SW 1271 (cell line): Measurements from ENCODE around the gene ATOH8.
A peak's percentile ranks its signal among the peaks of the same experiment; 100 is the strongest.

Experiments used
- DNase-seq, 2 experiments: peaks; one replicate each; lab custom pipeline; 2025; lab: John Stamatoyannopoulos, UW

The ATOH8 gene

DNA sequence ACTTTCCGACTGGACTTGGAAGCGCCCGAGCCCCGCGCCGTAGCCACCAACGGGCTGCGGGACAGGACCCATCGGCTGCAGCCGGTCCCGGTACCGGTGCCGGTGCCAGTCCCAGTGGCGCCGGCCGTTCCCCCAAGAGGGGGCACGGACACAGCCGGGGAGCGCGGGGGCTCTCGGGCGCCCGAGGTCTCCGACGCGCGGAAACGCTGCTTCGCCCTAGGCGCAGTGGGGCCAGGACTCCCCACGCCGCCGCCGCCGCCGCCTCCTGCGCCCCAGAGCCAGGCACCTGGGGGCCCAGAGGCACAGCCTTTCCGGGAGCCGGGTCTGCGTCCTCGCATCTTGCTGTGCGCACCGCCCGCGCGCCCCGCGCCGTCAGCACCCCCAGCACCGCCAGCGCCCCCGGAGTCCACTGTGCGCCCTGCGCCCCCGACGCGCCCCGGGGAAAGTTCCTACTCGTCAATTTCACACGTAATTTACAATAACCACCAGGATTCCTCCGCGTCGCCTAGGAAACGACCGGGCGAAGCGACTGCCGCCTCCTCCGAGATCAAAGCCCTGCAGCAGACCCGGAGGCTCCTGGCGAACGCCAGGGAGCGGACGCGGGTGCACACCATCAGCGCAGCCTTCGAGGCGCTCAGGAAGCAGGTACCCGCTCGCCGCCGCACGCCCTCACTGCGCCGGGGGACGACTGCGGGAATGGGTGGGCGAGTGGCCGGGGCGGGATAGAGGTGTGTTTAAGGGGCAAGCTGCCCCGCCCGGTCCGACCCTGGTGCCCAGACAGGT, 713 bp downstream of the ATOH8 start:
- DNase-seq: peak in 1 of 2 experiments; percentile 38

- no peak for DNase-seq
Observed at GRCh38 chr2:85755122-85756027, 1.6 kb downstream of the ATOH8 start.

DNA sequence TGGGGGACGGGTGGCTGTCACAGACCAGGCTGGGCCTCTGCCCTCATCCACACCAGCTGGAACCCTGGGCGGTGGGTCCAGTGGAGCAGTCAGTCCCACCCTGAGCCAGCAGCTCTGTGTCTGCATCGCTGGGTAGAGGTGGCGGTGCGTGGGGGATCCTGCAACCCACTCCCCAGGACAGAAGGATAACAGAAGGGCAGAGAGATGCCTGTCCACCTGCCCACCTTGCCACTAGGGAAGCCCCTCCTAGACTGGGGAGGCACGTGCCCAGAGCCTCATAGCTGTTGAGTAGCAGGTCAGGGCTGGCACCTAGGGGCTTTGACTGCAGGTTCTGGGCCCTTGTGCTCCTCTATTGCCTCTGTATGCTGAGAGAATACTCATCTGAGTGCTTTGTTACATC, 2.4 kb downstream of the ATOH8 start:
- DNase-seq: no peak

DNA sequence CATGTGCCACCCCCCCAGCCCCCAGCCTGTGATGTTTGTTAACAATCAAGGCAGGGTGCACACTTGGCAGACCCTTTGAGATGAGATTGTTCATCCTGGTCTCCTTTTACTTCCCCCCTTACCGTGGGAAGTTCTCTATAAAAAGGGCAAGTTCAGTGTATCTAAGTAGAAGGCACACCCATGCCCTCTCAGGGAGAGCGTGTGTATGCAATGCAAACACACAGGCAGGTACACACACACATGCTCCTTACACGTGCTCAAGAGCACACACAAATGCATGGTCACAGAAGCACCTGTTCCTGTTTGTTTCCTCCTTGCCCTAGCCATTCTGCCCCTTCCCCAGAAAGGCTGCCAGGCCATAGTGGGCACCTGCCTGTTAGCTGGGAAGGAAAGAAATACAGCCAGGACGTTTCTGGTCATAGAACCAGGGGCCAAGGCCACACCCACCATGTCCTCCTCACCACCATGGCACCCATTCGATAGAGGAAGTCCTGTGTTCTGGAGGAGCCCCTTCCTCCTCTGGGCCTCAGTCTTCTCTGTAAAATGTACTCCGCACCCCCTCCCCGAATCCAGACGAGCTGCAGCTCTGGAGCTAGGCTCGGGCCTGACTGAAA, 3.1 kb downstream of the ATOH8 start:
- no peak for DNase-seq

DNA sequence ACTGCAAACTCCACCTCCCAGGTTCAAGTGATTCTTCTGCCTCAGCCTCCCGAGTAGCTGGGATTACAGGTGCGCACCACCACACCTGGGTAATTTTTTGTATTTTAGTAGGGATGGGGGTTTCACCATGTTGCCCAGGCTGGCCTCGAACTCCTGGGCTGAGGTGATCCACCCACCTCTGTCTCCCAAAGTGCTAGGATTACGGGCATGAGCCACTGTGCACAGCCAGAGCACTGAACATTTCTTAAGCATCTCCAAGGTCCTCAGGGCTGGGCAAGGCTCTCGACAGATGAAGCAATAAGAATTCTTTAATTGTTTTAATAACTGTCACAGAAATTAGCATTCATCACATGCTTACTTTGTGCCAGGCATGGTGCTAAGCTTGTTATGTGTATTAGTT, 4.1 kb downstream of the ATOH8 start:
- DNase-seq: no peak

GRCh38 chr2:85758361-85759256, 4.8 kb downstream of the ATOH8 start:
- no peak for DNase-seq

DNA sequence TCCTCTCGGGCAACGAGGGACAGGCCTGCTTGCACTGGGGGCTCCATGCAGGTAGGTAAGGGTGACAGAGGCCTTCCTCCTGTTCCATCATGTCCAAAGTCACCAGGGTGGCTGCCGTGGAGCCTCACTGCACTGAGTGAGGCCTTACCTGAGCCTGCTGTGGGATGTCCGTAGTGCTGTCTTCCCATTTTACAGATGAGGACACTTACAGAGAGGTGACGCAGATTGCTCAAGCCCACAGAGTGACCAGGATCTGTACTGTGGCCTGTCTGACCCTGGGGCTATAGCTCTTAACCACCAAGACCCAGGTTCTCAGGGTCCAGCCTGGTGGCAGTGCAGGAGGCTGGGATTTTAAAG, 5.4 kb downstream of the ATOH8 start:
- DNase-seq: no peak

- no peak for DNase-seq
Observed at GRCh38 chr2:85760371-85760770, 6.6 kb downstream of the ATOH8 start.

- DNase-seq: no peak
Observed at GRCh38 chr2:85760872-85761271, 7.1 kb downstream of the ATOH8 start.

- DNase-seq: no peak
Observed at GRCh38 chr2:85761512-85761944, 7.7 kb downstream of the ATOH8 start.

DNA sequence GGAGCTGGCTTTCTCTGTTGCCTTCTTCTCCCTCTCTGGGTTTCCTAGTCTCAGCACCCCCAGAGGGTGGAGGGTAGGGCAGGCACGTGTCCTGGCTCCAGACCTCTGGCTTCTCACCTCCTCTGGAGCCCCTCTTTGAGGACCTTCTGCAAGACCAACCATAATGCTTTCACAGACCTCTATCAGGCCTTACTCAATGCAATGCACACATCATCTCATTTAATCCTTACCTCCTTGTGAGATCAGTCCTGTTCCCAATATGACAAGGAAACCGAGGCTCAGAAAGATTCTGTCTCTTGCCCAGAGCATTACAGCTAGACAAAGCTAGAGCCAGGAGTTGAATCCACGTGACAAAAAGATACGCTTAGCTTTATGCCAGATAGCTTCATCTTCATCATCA, 8.2 kb downstream of the ATOH8 start:
- no peak for DNase-seq

- DNase-seq: no peak
Observed at GRCh38 chr2:85763132-85763531, 9.3 kb downstream of the ATOH8 start.

- no peak for DNase-seq
Observed at GRCh38 chr2:85763831-85764230, 10.0 kb downstream of the ATOH8 start.

- DNase-seq: no peak
Observed at GRCh38 chr2:85765081-85765731, 11.4 kb downstream of the ATOH8 start.

- peak in 1 of 2 experiments; percentile 42 for DNase-seq
Observed at GRCh38 chr2:85766229-85766628, 12.4 kb downstream of the ATOH8 start.

DNA sequence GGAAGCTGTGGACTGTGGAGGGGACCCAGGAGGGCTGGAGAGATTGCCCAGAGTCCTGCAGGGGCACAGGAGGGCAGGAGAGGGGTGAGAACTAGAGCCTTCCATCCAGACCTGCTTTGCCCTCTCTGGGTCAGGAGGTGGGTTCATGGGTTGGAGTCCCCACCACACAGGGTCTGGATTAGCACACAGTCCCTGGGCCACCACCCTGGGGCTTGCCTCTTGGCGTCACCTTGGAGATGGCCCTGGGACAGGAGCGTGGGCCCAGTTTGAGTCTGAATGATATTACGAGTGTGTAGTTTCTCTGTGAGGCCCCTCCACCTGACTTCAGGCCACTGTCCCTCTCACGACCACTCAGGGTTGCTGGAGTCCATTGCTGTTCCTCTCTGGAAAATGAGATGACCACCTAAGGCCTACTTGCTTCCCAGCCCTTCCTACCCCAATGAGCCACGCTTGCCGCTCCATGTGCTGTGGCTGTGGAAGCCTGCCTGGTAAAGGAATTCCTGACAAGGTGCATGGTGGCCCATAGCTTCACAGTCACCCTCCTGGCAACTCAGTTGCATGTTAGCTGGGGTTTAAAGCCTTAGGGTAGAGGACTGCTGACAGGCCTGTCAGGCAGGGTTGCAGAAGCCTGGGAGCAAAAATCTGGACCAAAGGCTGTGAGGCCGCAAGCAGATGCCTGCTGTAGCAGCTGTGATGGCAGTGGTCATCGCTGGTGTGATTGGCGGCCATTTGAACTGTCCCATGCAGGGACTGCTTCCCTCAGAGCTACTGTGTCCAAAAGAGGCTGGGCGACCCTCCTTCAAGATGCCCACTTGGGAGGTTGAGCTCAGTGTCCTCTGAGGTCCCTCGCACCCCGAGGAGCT, 14.2 kb downstream of the ATOH8 start:
- DNase-seq: no peak

- no peak for DNase-seq
Observed at GRCh38 chr2:85768713-85769112, 14.9 kb downstream of the ATOH8 start.

DNA sequence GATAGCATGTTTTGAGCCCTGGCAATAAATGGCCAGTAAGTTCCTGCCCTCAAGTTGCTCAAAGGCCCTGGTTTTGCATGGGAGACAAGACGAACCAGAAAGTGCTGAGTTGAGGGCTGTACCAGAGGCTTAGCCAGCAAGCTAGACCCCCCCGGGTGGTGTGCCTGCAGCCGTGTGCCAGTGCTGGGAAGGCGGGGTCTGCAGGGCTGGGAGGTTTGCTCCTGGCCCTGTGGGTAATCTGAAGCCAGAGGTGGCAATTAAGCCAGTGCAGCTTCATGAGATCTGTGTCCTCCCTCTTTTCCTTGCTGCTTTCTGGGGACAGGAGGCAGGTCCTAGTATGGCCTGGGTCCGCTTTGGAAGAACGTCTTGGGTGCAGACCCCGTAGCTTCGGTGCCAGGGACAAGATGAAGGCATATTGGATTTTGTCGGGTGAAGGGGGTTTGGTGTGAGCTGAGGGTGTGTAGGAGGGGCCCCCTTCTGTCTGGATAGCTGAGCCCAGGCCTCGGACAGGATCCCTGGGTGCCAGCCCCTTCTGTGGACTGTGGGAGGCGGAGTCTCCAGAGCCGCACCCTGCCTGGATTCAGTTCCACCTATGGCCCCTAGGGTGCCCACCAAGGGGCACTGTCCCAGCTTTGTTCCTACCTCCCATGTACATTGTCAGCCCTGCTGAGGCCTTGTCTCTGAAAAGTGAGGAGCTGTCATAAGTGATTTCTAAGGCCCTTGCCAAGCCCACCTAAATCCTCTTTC, 15.6 kb downstream of the ATOH8 start:
- peak in 1 of 2 experiments; percentile 28 for DNase-seq

GRCh38 chr2:85769983-85770362, 16.2 kb downstream of the ATOH8 start:
- DNase-seq: no peak
